PC-3 (cell line): ENCODE data around the gene SH3D19. TPM values are rescaled to one million over a fixed set of nuclear protein-coding genes. Genes with fewer than 3 reads are reported as not detected.

Experiments used
- ATAC-seq: fragments of 200-7000 bp; cut with Tn5 transposase; 2 replicates; pipeline ENCODE4 v1.9.1; 2020; ENCODE audit warnings: mild to moderate bottlenecking, moderate library complexity
- BruUV-seq: library from RNA; stranded (reverse); fragments of 400-500 nt; replicated peaks from 2 replicates; lab custom pipeline; 2021; lab: Mats Ljungman, UMichigan
- CTCF ChIA-PET: fragments of 300-600 bp; sonication (Branson Sonifier 250); formaldehyde crosslinking; loops from one replicate; lab custom pipeline; 2022; ENCODE audit warnings: antibody characterized with exemption; lab: Charles Lee
- POLR2A ChIA-PET: fragments of 300-600 bp; sonication (Branson Sonifier 250); formaldehyde crosslinking; loops from one replicate; lab custom pipeline; 2022; ENCODE audit warnings: antibody characterized with exemption; ENCODE audit not compliant: unreplicated experiment; lab: Charles Lee
- DNase-seq: peaks from one replicate; pipeline ENCODE4 v3.0.0-alpha.2; 2015
- H2AFZ ChIP-seq: fragments of 300-600 bp; sonication (generic); 2 replicates; pipeline ENCODE4 v1.6.0; 2016; ENCODE audit warnings: antibody characterized with exemption, low read length
- H3F3A ChIP-seq: fragments of 300-600 bp; sonication (generic); one replicate; pipeline ENCODE4 v1.6.0; 2017; ENCODE audit warnings: antibody characterized with exemption, low read length, control low read depth, mild to moderate bottlenecking; ENCODE audit not compliant: unreplicated experiment
- H3K27ac ChIP-seq: fragments of 300-600 bp; sonication (generic); 2 replicates; pipeline ENCODE4 v1.5.1; 2016; ENCODE audit warnings: mild to moderate bottlenecking, low read length
- H3K27me3 ChIP-seq: fragments of 300-600 bp; sonication (generic); 2 replicates; pipeline ENCODE4 v1.6.1; 2016; ENCODE audit warnings: low read length, mixed read lengths
- H3K36me3 ChIP-seq: fragments of 300-600 bp; sonication (generic); 2 replicates; pipeline ENCODE4 v1.6.1; 2016; ENCODE audit warnings: low read depth, mixed run types, low read length, mixed read lengths
- H3K4me1 ChIP-seq: fragments of 300-600 bp; sonication (generic); 2 replicates; pipeline ENCODE4 v1.5.1; 2016; ENCODE audit warnings: low read length; ENCODE audit not compliant: insufficient read depth
- H3K4me2 ChIP-seq: fragments of 300-600 bp; sonication (generic); 2 replicates; pipeline ENCODE4 v1.6.0; 2016; ENCODE audit warnings: low read length
- H3K4me3 ChIP-seq: fragments of 300-600 bp; sonication (generic); 2 replicates; pipeline ENCODE4 v1.5.1; 2016; ENCODE audit warnings: mild to moderate bottlenecking, low read length, mixed read lengths
- H3K79me2 ChIP-seq: fragments of 300-600 bp; sonication (generic); 2 replicates; pipeline ENCODE4 v1.6.1; 2017; ENCODE audit warnings: low read length, mixed read lengths
- H3K9ac ChIP-seq: fragments of 300-600 bp; sonication (generic); 2 replicates; pipeline ENCODE4 v1.6.0; 2016; ENCODE audit warnings: mild to moderate bottlenecking, low read length
- H3K9me2 ChIP-seq: fragments of 300-600 bp; sonication (generic); replicated peaks from 2 replicates; pipeline ENCODE4 v1.6.1; 2016; ENCODE audit warnings: mixed run types, low read length, mixed read lengths
- H3K9me3 ChIP-seq: fragments of 300-600 bp; sonication (generic); 2 replicates; pipeline ENCODE4 v1.6.1; 2016; ENCODE audit warnings: low read length, mixed read lengths
- H4K20me1 ChIP-seq: fragments of 300-600 bp; sonication (generic); 2 replicates; pipeline ENCODE4 v1.6.1; 2016; ENCODE audit warnings: low read length, mixed read lengths
- CTCF ChIP-seq: fragments of 300-600 bp; sonication (generic); conservative IDR thresholded peaks from 2 replicates; pipeline ENCODE4 v1.5.1; 2017; ENCODE audit warnings: antibody characterized with exemption, low read depth, mild to moderate bottlenecking, low read length
- EZH2 ChIP-seq: fragments of 300-600 bp; sonication (generic); IDR thresholded peaks from one replicate; pipeline ENCODE4 v1.6.1; 2017; ENCODE audit warnings: antibody characterized with exemption, mild to moderate bottlenecking, low read length; ENCODE audit not compliant: unreplicated experiment
- EZH2phosphoT487 ChIP-seq: fragments of 300-600 bp; sonication (generic); IDR thresholded peaks from 2 replicates; pipeline ENCODE4 v1.6.1; 2018; ENCODE audit warnings: mild to moderate bottlenecking, antibody characterized with exemption, low read length, borderline replicate concordance
- intact Hi-C: fragments of 100-400 bp; cut with micrococcal nuclease; formaldehyde crosslinking; loops from 2 replicates; pipeline ENCODE4 v1.9.0; 2023
- total RNA-seq: library from RNA; depleted of rRNA; stranded (reverse); fragments of >200 nt; gene quantifications from 2 replicates; pipeline ENCODE4 v1.2.3, GENCODE V29; 2014

The SH3D19 gene
- total RNA-seq, 1 experiment from 2014 or later, result 30.1 TPM

GRCh38 chr4:151133311-151133710 lies 192.1 kb downstream of the SH3D19 start:
- H3K9ac ChIP-seq, result no peak overlapping the region
- H4K20me1 ChIP-seq, result no peaks in the 10 kb centered on the region
- no peak overlapping the region for H3K4me3 ChIP-seq
- ATAC-seq (no peak), DNase-seq (no peak)
- H3F3A ChIP-seq, result no peaks in the 10 kb centered on the region
- H3K27ac ChIP-seq, result no peak overlapping the region
- intact Hi-C loops, result no loop called here
- H3K4me2 ChIP-seq, result no peak overlapping the region
- no peaks in the 10 kb centered on the region for H3K27me3 ChIP-seq
- TF ChIP-seq EZH2phosphoT487 (no peak), CTCF (no peak), EZH2 (no peak)
- no peaks in the 10 kb centered on the region for H3K4me1 ChIP-seq
- no peaks in the 10 kb centered on the region for H3K79me2 ChIP-seq
- POLR2A ChIA-PET, result no interaction called here
- no peaks in the 10 kb centered on the region for H3K9me2 ChIP-seq
- H3K36me3 ChIP-seq, result peaks cover 5% of the 10 kb centered on the region; the same call in 1 of the 2 replicates
- H2AFZ ChIP-seq, result no peak overlapping the region
- CTCF ChIA-PET, result no interaction called here
- BruUV-seq, result no TSS peak
- no peaks in the 10 kb centered on the region for H3K9me3 ChIP-seq

GRCh38 chr4:151129796-151130195 lies 195.6 kb downstream of the SH3D19 start:
- CTCF ChIA-PET, result no interaction called here

More at GRCh38 chr4:151129796-151130195, 195.6 kb downstream of the SH3D19 start:
- no peaks in the 10 kb centered on the region for H3K4me1 ChIP-seq
- H3K27me3 ChIP-seq, result no peaks in the 10 kb centered on the region
- no peak for ATAC-seq
- no peak overlapping the region for H3K9ac ChIP-seq
- no peaks in the 10 kb centered on the region for H3K79me2 ChIP-seq
- no TSS peak for BruUV-seq
- H3K9me3 ChIP-seq, result no peaks in the 10 kb centered on the region
- H3K27ac ChIP-seq, result no peak overlapping the region
- no peaks in the 10 kb centered on the region for H3K9me2 ChIP-seq
- no peak for TF ChIP-seq CTCF
- TF ChIP-seq EZH2phosphoT487, result no peak
- TF ChIP-seq EZH2, result no peak
- intact Hi-C loops, result no loop called here
- POLR2A ChIA-PET, result no interaction called here
- H3K4me2 ChIP-seq, result no peak overlapping the region
- H4K20me1 ChIP-seq, result no peaks in the 10 kb centered on the region
- no peak for DNase-seq
- H3K4me3 ChIP-seq, result no peak overlapping the region
- no peaks in the 10 kb centered on the region for H3F3A ChIP-seq
- H2AFZ ChIP-seq, result no peak overlapping the region
- H3K36me3 ChIP-seq, result peaks cover 5% of the 10 kb centered on the region; the same call in 1 of the 2 replicates
